ENCODE results near the gene MLXIPL.
"Not testable (repeated sequence)": the region's sequence is repeated elsewhere in the genome, so short reads cannot be mapped to it uniquely, and the experiment has no call there.

MLXIPL gene

GRCh38 chr7:73596191-73597065, 27.9 kb downstream of the MLXIPL start:
- no peak overlapping the region for H3K27ac ChIP-seq
- DNase-seq (ENCODE audit: low spot score): no peak
- ChIA-PET POLR2A (ENCODE audit: low non-redundant PET) (no interaction called here), CTCF (interaction anchor here (2.0 kb wide), 1 partner anchor 10 kb away, joined by 8 read pairs; no protein-coding TSS in a partner anchor)
- no peak for TF ChIP-seq CTCF (conservative IDR thresholded peaks at IDR 0.05; ENCODE audit: low read depth)

- no peak for DNase-seq (ENCODE audit: low spot score)
- TF ChIP-seq CTCF (conservative IDR thresholded peaks at IDR 0.05; ENCODE audit: low read depth): no peak
- ChIA-PET POLR2A (ENCODE audit: low non-redundant PET) (interaction anchor here (0.7 kb wide), 1 partner anchor 10 kb away, joined by 3 read pairs; no protein-coding TSS in a partner anchor), CTCF (interaction anchor here (0.7 kb wide), 2 partner anchors 12 to 108 kb away, joined by 4 read pairs; no protein-coding TSS in a partner anchor)
- H3K27ac ChIP-seq: no peak overlapping the region
These were observed 29.0 kb downstream of the MLXIPL start for GRCh38 chr7:73595358-73595757.

GRCh38 chr7:73593207-73594045, 30.9 kb downstream of the MLXIPL start:
- CTCF ChIA-PET: no interaction called here
- POLR2A ChIA-PET (ENCODE audit: low non-redundant PET): no interaction called here
- TF ChIP-seq CTCF (conservative IDR thresholded peaks at IDR 0.05; ENCODE audit: low read depth): no peak
- DNase-seq (ENCODE audit: low spot score): no peak
- peak overlapping the region; percentile 21; the same call in 1 of the 2 replicates for H3K27ac ChIP-seq

- DNase-seq (ENCODE audit: low spot score): no peak
- ChIA-PET CTCF (no interaction called here), POLR2A (ENCODE audit: low non-redundant PET) (no interaction called here)
- H3K27ac ChIP-seq: no peak overlapping the region
- TF ChIP-seq CTCF (conservative IDR thresholded peaks at IDR 0.05; ENCODE audit: low read depth): no peak
These were observed 37.4 kb downstream of the MLXIPL start for GRCh38 chr7:73586911-73587310.

GRCh38 chr7:73585196-73585595, 39.1 kb downstream of the MLXIPL start:
- no peak overlapping the region for H3K27ac ChIP-seq
- no peak for TF ChIP-seq CTCF (conservative IDR thresholded peaks at IDR 0.05; ENCODE audit: low read depth)
- ChIA-PET CTCF (interaction anchor here (0.7 to 1.4 kb wide), 2 partner anchors 22 to 117 kb away, joined by 4 to 7 read pairs; no protein-coding TSS in a partner anchor), POLR2A (ENCODE audit: low non-redundant PET) (no interaction called here)
- no peak for DNase-seq (ENCODE audit: low spot score)

- ChIA-PET POLR2A (ENCODE audit: low non-redundant PET) (no interaction called here), CTCF (interaction anchor here (0.6 to 1.1 kb wide), 2 partner anchors 16 to 152 kb away, joined by 3 read pairs; no protein-coding TSS in a partner anchor)
- H3K27ac ChIP-seq: no peak overlapping the region
- no peak for DNase-seq (ENCODE audit: low spot score)
- no peak for TF ChIP-seq CTCF (conservative IDR thresholded peaks at IDR 0.05; ENCODE audit: low read depth)
These were observed 41.6 kb downstream of the MLXIPL start for GRCh38 chr7:73582664-73583202.

- H3K27ac ChIP-seq; DNase-seq (ENCODE audit: low spot score); CTCF ChIA-PET; POLR2A ChIA-PET (ENCODE audit: low non-redundant PET): not testable (repeated sequence)
These were observed 43.3 kb downstream of the MLXIPL start for GRCh38 chr7:73581006-73581405.
